ENCODE results near the gene IFIT3. TPM values are rescaled to one million over a fixed set of nuclear protein-coding genes. Genes with fewer than 3 reads are reported as not detected.

Gene IFIT3
- total and polyA plus RNA-seq, 9 of the 15 experiments (the other 6 are each of a cell fraction or from before 2014, with no cell fraction given) = 0.23 to 2.2 (median 0.77) TPM

GRCh38 chr10:89342206-89342958 lies 14.6 kb downstream of the IFIT3 start (continued):
- no peak for TF ChIP-seq GTF3C2 (IDR thresholded peaks at IDR 0.05; ENCODE audit: borderline replicate concordance, extremely low read depth, insufficient read length)
- TF ChIP-seq ELK1 (CRISPR knock-in tag; IDR thresholded peaks at IDR 0.05) = no peak
- TF ChIP-seq RFX7 (CRISPR knock-in tag; IDR thresholded peaks at IDR 0.05) = no peak
- TF ChIP-seq TSC22D4 (tag; IDR thresholded peaks at IDR 0.05) = no peak
- no peak for TF ChIP-seq EHMT2 (IDR thresholded peaks at IDR 0.05)
- TF ChIP-seq ZNF785 (CRISPR knock-in tag; IDR thresholded peaks at IDR 0.05) = no peak

Measured in K562 (cell line).